Liver (tissue), 9 donors: ENCODE data around the gene RPS17. TPM values are rescaled to one million over a fixed set of nuclear protein-coding genes. Genes with fewer than 3 reads are reported as not detected.

Experiments used
- DNase-seq: peaks from one replicate; pipeline ENCODE4 v3.0.0-alpha.2; 2017; ENCODE audit warnings: low spot score
- H3K27ac ChIP-seq, 2 donors: one replicate each; pipeline ENCODE4 v1.7.0; 2013; ENCODE audit warnings: inconsistent platforms in 2 of 2, low read length in 2 of 2, control low read depth in 1 of 2, low read depth in 1 of 2, mild to moderate bottlenecking in 1 of 2
- H3K27me3 ChIP-seq, 4 donors: one replicate each; pipeline versions ENCODE4 v1.6.1 to v1.7.0; 2013; ENCODE audit warnings: low read length in 3 of 4, inconsistent platforms in 1 of 4, mild to moderate bottlenecking in 1 of 4, moderate library complexity in 1 of 4; ENCODE audit not compliant: control insufficient read depth in 4 of 4, insufficient read depth in 4 of 4
- H3K36me3 ChIP-seq, 4 donors: one replicate each; pipeline versions ENCODE4 v1.6.1 to v1.7.0; 2013; ENCODE audit warnings: low read length in 3 of 4, mild to moderate bottlenecking in 3 of 4, low read depth in 1 of 4, moderate library complexity in 1 of 4; ENCODE audit not compliant: control insufficient read depth in 4 of 4, insufficient read depth in 3 of 4
- H3K4me1 ChIP-seq, 4 donors: one replicate each; pipeline versions ENCODE4 v1.6.1 to v1.7.0; 2013; ENCODE audit warnings: low read length in 3 of 4, mild to moderate bottlenecking in 3 of 4, moderate library complexity in 1 of 4; ENCODE audit not compliant: control insufficient read depth in 4 of 4, insufficient read depth in 4 of 4
- H3K4me3 ChIP-seq, 3 donors: one replicate each; pipeline versions ENCODE4 v1.6.1 to v1.7.0; 2013; ENCODE audit warnings: low read length in 3 of 3, control low read depth in 1 of 3, low read depth in 1 of 3, mild to moderate bottlenecking in 1 of 3
- H3K9ac ChIP-seq, 2 donors: one replicate each; pipeline ENCODE4 v1.7.0; 2013; ENCODE audit warnings: low read length in 2 of 2, mild to moderate bottlenecking in 2 of 2, moderate library complexity in 2 of 2, control low read depth in 1 of 2, low read depth in 1 of 2
- H3K9me3 ChIP-seq, 4 donors: one replicate each; pipeline versions ENCODE4 v1.6.1 to v1.7.0; 2013; ENCODE audit warnings: low read length in 3 of 4; ENCODE audit not compliant: control insufficient read depth in 4 of 4
- ATF3 ChIP-seq: IDR thresholded peaks from 2 replicates; pipeline ENCODE4 v1.6.1; 2016; ENCODE audit warnings: antibody characterized with exemption
- CTCF ChIP-seq: fragments of 150-350 bp; IDR thresholded peaks from 2 replicates; pipeline ENCODE4 v1.5.1; 2017; ENCODE audit warnings: improper control_type of control experiment, low read depth, low read length; ENCODE audit not compliant: missing input control
- EGR1 ChIP-seq, 2 donors: IDR thresholded peaks; 2 replicates each; pipeline ENCODE4 v1.6.1; 2016 to 2018; ENCODE audit warnings: antibody characterized with exemption in 2 of 2, low read depth in 2 of 2
- FOXA1 ChIP-seq: IDR thresholded peaks from 2 replicates; pipeline ENCODE4 v1.6.1; 2016; ENCODE audit warnings: antibody characterized with exemption
- GABPA ChIP-seq, 2 donors: IDR thresholded peaks in 1 of 2; conservative IDR thresholded peaks in 1 of 2; 2 replicates each; pipeline ENCODE4 v1.6.1; 2016; ENCODE audit warnings: antibody characterized with exemption in 2 of 2, mild to moderate bottlenecking in 1 of 2, moderate library complexity in 1 of 2
- HNF4A ChIP-seq, 2 donors: conservative IDR thresholded peaks; 2 replicates each; pipeline ENCODE4 v1.6.1; 2016; ENCODE audit warnings: antibody characterized with exemption in 2 of 2, mild to moderate bottlenecking in 2 of 2
- HNF4G ChIP-seq: IDR thresholded peaks from 2 replicates; pipeline ENCODE4 v1.6.1; 2016; ENCODE audit warnings: antibody characterized with exemption
- JUND ChIP-seq, 2 donors: IDR thresholded peaks; 2 replicates each; pipeline ENCODE4 v1.6.1; 2016; ENCODE audit warnings: antibody characterized with exemption in 2 of 2
- NR2F2 ChIP-seq: IDR thresholded peaks from 2 replicates; pipeline ENCODE4 v1.6.1; 2016; ENCODE audit warnings: antibody characterized with exemption
- RAD21 ChIP-seq, 2 donors: IDR thresholded peaks; 2 replicates each; pipeline ENCODE4 v1.6.1; 2016; ENCODE audit warnings: antibody characterized with exemption in 2 of 2, mild to moderate bottlenecking in 2 of 2
- REST ChIP-seq: IDR thresholded peaks from 2 replicates; pipeline ENCODE4 v1.6.1; 2016; ENCODE audit warnings: antibody characterized with exemption, mild to moderate bottlenecking
- TAF1 ChIP-seq: conservative IDR thresholded peaks from 2 replicates; pipeline ENCODE4 v1.6.1; 2016; ENCODE audit warnings: antibody characterized with exemption, mild to moderate bottlenecking
- YY1 ChIP-seq: IDR thresholded peaks from 2 replicates; pipeline ENCODE4 v1.6.1; 2016; ENCODE audit warnings: antibody characterized with exemption, mild to moderate bottlenecking
- WGBS: extraction: QIAGEN DNeasy Blood & Tissue Kit; methylation state at CpG from one replicate; pipeline ENCODE4 v1.1.7; 2013; 5-methylcytosine and 5-hydroxymethylcytosine counted together
- polyA plus RNA-seq, 2 donors: library from polyadenylated mRNA; stranded (reverse) in 1 of 2; unstranded in 1 of 2; fragments of 200-250 nt in 1 of 2; fragments of >200 nt in 1 of 2; fragmentation: Nextera tagmentation in 1 of 2; extraction: Ambion mirVana in 1 of 2; gene quantifications; one replicate each; pipeline versions ENCODE4 v1.2.1 to v1.2.3, GENCODE V29; 2013 to 2015
- total RNA-seq, 2 donors: library from RNA; depleted of rRNA; stranded (reverse); fragments of >200 nt; gene quantifications; one replicate each; pipeline ENCODE4 v1.2.3, GENCODE V29; 2014
- TF ChIP-seq, protein P1 (sequence below): IDR thresholded peaks from 2 replicates; pipeline ENCODE4 v1.6.1; 2016; ENCODE audit warnings: antibody characterized with exemption
- donor health status: healthy.
- donor health status: healthy.
- donor health status: healthy.
- donor health status: healthy.
- donor health status: healthy.

RPS17 gene
- total and polyA plus RNA-seq, 4 donors: 283 to 1,607 (median 689) TPM

DNA sequence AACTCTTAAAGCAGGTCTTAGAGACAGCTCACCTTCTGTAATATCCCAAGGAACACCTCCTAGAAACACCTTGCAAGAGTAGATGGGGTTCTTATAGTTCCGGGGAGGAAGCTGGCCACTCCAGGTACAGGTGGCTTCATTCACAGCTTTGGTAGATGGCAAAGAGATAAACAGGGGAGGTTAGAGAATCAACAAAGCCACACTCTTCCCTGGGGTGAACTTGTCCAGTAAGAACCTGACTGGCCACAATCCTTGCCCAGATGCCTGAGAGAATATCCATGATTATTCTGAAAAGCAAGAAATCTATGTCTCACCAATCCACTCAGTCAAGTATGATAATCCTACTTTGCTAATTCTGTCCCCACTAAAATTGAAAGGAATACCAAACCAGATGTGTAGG lies 13.6 kb upstream of the RPS17 start:
- no peak for DNase-seq
- no peak overlapping the region for H3K27ac ChIP-seq
- H3K36me3 ChIP-seq: no peaks in the 10 kb centered on the region
- H3K9me3 ChIP-seq: no peaks in the 10 kb centered on the region
- no peak overlapping the region for H3K4me3 ChIP-seq
- no peak overlapping the region for H3K9ac ChIP-seq
- H3K4me1 ChIP-seq: no peaks in the 10 kb centered on the region
- no peaks in the 10 kb centered on the region for H3K27me3 ChIP-seq
- WGBS: 67% methylated on average over 1 of the region's 1 CpG
- TF ChIP-seq FOXA1 (no peak), NR2F2 (no peak), EGR1 (IDR thresholded peaks at IDR 0.05; ENCODE audit: low read depth in 2 of 2) (no peak), TAF1 (no peak), CTCF (no peak), ATF3 (no peak), HNF4G (no peak), HNF4A (conservative IDR thresholded peaks at IDR 0.05) (no peak), YY1 (no peak), GABPA (IDR thresholded peaks at IDR 0.05 in 1 of 2, conservative IDR thresholded peaks at IDR 0.05 in 1 of 2) (no peak), JUND (IDR thresholded peaks at IDR 0.05) (no peak)
- TF ChIP-seq, protein P1, sequence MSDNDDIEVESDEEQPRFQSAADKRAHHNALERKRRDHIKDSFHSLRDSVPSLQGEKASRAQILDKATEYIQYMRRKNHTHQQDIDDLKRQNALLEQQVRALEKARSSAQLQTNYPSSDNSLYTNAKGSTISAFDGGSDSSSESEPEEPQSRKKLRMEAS: no peak

- TF ChIP-seq JUND (IDR thresholded peaks at IDR 0.05) (no peak), REST (no peak), CTCF (no peak), TAF1 (no peak), ATF3 (no peak), RAD21 (IDR thresholded peaks at IDR 0.05) (no peak)
- Histone ChIP-seq H3K36me3 (no peaks in the 10 kb centered on the region), H3K27ac (no peak overlapping the region), H3K9me3 (no peaks in the 10 kb centered on the region), H3K4me1 (no peaks in the 10 kb centered on the region), H3K4me3 (no peak overlapping the region), H3K27me3 (no peaks in the 10 kb centered on the region), H3K9ac (no peak overlapping the region)
- 50% methylated on average over 2 of the region's 2 CpGs for WGBS
- no peak for DNase-seq
Observed at GRCh38 chr15:82552861-82553260, 12.6 kb upstream of the RPS17 start.
